ENCODE results near the gene BTBD2. TPM values are rescaled to one million over a fixed set of nuclear protein-coding genes. Genes with fewer than 3 reads are reported as not detected.
A peak's percentile ranks its signal among the peaks of the same experiment; 100 is the strongest.
"Not testable (repeated sequence)": the region's sequence is repeated elsewhere in the genome, so short reads cannot be mapped to it uniquely, and the experiment has no call there.

BTBD2 gene
- total RNA-seq, 5 donors from 2014 or later (not counting 1 experiment from before 2014, with no cell fraction given): 52.2 to 79.8 (median 73.6) TPM

- H3K36me3 ChIP-seq (ENCODE audit: control insufficient read depth in 2 of 2, extremely low read depth in 1 of 2, insufficient read depth in 1 of 2, low read length in 1 of 2): peaks cover 16 to 48% of the 10 kb centered on the region in 2 donors
- H3K4me1 ChIP-seq (ENCODE audit: control insufficient read depth in 1 of 2, extremely low read depth in 1 of 2, insufficient read depth in 2 of 2, low read length in 2 of 2): no peaks in the 10 kb centered on the region
- Mint-ChIP-seq H3K27me3 (no peaks in the 10 kb centered on the region), H3K9me3 (no peaks in the 10 kb centered on the region), H3K36me3 (peaks cover 11% of the 10 kb centered on the region), H3K4me1 (peaks cover 0 to 4% (median 0%) of the 10 kb centered on the region in 3 donors), H3K4me3 (no peak overlapping the region), H3K27ac (no peak overlapping the region)
- 96% methylated on average over 27 of the region's 44 CpGs for WGBS (ENCODE audit: insufficient coverage)
- H3K27me3 ChIP-seq (replicated peaks in 1 of 2; ENCODE audit: control insufficient read depth in 2 of 2, extremely low read depth in 1 of 2, insufficient read depth in 2 of 2, low read length in 1 of 2): no peaks in the 10 kb centered on the region
- DNase-seq: peak in 2 of 35 experiments; percentile 40 to 43
- ChIA-PET CTCF (no interaction called here), POLR2A (no interaction called here)
- H3K4me3 ChIP-seq (ENCODE audit: control insufficient read depth in 1 of 2, extremely low read depth in 1 of 2, low read length in 1 of 2): no peak overlapping the region
- no peak overlapping the region for H3K27ac ChIP-seq (ENCODE audit: low read length)
- H3K9me3 ChIP-seq: no peaks in the 10 kb centered on the region
- ATAC-seq (replicated peaks in 1 of 4): no peak
These were observed 22.7 kb downstream of the BTBD2 start for GRCh38 chr19:1992759-1993260.

- H3K9me3 Mint-ChIP-seq: no peaks in the 10 kb centered on the region
- no peaks in the 10 kb centered on the region for H3K4me1 Mint-ChIP-seq
- H3K27me3 Mint-ChIP-seq: no peaks in the 10 kb centered on the region
- Histone ChIP-seq H3K4me1 (ENCODE audit: control insufficient read depth in 1 of 2, extremely low read depth in 1 of 2, insufficient read depth in 2 of 2, low read length in 2 of 2) (no peaks in the 10 kb centered on the region), H3K36me3 (ENCODE audit: control insufficient read depth in 2 of 2, extremely low read depth in 1 of 2, insufficient read depth in 1 of 2, low read length in 1 of 2) (peaks cover 14 to 48% of the 10 kb centered on the region in 2 donors), H3K9me3 (no peaks in the 10 kb centered on the region), H3K27me3 (replicated peaks in 1 of 2; ENCODE audit: control insufficient read depth in 2 of 2, extremely low read depth in 1 of 2, insufficient read depth in 2 of 2, low read length in 1 of 2) (no peaks in the 10 kb centered on the region), H3K27ac (ENCODE audit: low read length) (no peak overlapping the region), H3K4me3 (ENCODE audit: control insufficient read depth in 1 of 2, extremely low read depth in 1 of 2, low read length in 1 of 2) (no peak overlapping the region)
- DNase-seq (no peak), ATAC-seq (replicated peaks in 1 of 4) (no peak)
- 93% methylated on average over 16 of the region's 30 CpGs for WGBS (ENCODE audit: insufficient coverage)
- H3K4me3 Mint-ChIP-seq: no peak overlapping the region
- peaks cover 11% of the 10 kb centered on the region for H3K36me3 Mint-ChIP-seq
- CTCF ChIA-PET: interaction anchor here (0.7 to 1.0 kb wide), 2 partner anchors 209 to 403 kb away, joined by 3 to 4 read pairs; no protein-coding TSS in a partner anchor
- no peak overlapping the region for H3K27ac Mint-ChIP-seq
- POLR2A ChIA-PET: no interaction called here
These were observed 24.2 kb downstream of the BTBD2 start for GRCh38 chr19:1991018-1991913.

- peaks cover 6% of the 10 kb centered on the region for H3K36me3 Mint-ChIP-seq
These were observed 25.1 kb downstream of the BTBD2 start for GRCh38 chr19:1990230-1991017.

GRCh38 chr19:1989513-1990229 is 25.8 kb downstream of the BTBD2 start:
- no peaks in the 10 kb centered on the region for H3K9me3 Mint-ChIP-seq
- H3K27ac Mint-ChIP-seq: no peak overlapping the region
- 94% methylated on average over 35 of the region's 40 CpGs for WGBS (ENCODE audit: insufficient coverage)
- H3K27me3 ChIP-seq (replicated peaks in 1 of 2; ENCODE audit: control insufficient read depth in 2 of 2, extremely low read depth in 1 of 2, insufficient read depth in 2 of 2, low read length in 1 of 2): no peaks in the 10 kb centered on the region
- H3K36me3 Mint-ChIP-seq: peaks cover 11% of the 10 kb centered on the region
- H3K4me3 Mint-ChIP-seq: no peak overlapping the region
- no peak for ATAC-seq (replicated peaks in 1 of 4)
- H3K4me1 ChIP-seq (ENCODE audit: control insufficient read depth in 1 of 2, extremely low read depth in 1 of 2, insufficient read depth in 2 of 2, low read length in 2 of 2): no peaks in the 10 kb centered on the region
- peaks cover 14 to 56% of the 10 kb centered on the region in 2 donors for H3K36me3 ChIP-seq (ENCODE audit: control insufficient read depth in 2 of 2, extremely low read depth in 1 of 2, insufficient read depth in 1 of 2, low read length in 1 of 2)
- H3K9me3 ChIP-seq: no peaks in the 10 kb centered on the region
- no peak overlapping the region for H3K4me3 ChIP-seq (ENCODE audit: control insufficient read depth in 1 of 2, extremely low read depth in 1 of 2, low read length in 1 of 2)
- H3K27ac ChIP-seq (ENCODE audit: low read length): no peak overlapping the region
- CTCF ChIA-PET: no interaction called here
- no peak for DNase-seq
- POLR2A ChIA-PET: interaction anchor here in 1 of 2 donors (0.6 kb wide), 1 partner anchor 48 kb away, joined by 7 read pairs; no protein-coding TSS in a partner anchor
- H3K27me3 Mint-ChIP-seq: no peaks in the 10 kb centered on the region
- H3K4me1 Mint-ChIP-seq: no peaks in the 10 kb centered on the region

More at GRCh38 chr19:1990230-1991017, 25.1 kb downstream of the BTBD2 start:
- DNase-seq: no peak
- Mint-ChIP-seq H3K4me3 (no peak overlapping the region), H3K27ac (no peak overlapping the region), H3K4me1 (no peaks in the 10 kb centered on the region), H3K9me3 (no peaks in the 10 kb centered on the region), H3K27me3 (no peaks in the 10 kb centered on the region)
- ChIA-PET POLR2A (no interaction called here), CTCF (interaction anchor here in 1 of 2 donors (1.0 kb wide), 1 partner anchor 404 kb away, joined by 3 read pairs; no protein-coding TSS in a partner anchor)
- 94% methylated on average over 31 of the region's 34 CpGs for WGBS (ENCODE audit: insufficient coverage)
- Histone ChIP-seq H3K4me3 (ENCODE audit: control insufficient read depth in 1 of 2, extremely low read depth in 1 of 2, low read length in 1 of 2) (no peak overlapping the region), H3K36me3 (ENCODE audit: control insufficient read depth in 2 of 2, extremely low read depth in 1 of 2, insufficient read depth in 1 of 2, low read length in 1 of 2) (peaks cover 14 to 49% of the 10 kb centered on the region in 2 donors), H3K27ac (ENCODE audit: low read length) (no peak overlapping the region), H3K27me3 (replicated peaks in 1 of 2; ENCODE audit: control insufficient read depth in 2 of 2, extremely low read depth in 1 of 2, insufficient read depth in 2 of 2, low read length in 1 of 2) (no peaks in the 10 kb centered on the region), H3K9me3 (no peaks in the 10 kb centered on the region), H3K4me1 (ENCODE audit: control insufficient read depth in 1 of 2, extremely low read depth in 1 of 2, insufficient read depth in 2 of 2, low read length in 2 of 2) (no peaks in the 10 kb centered on the region)
- ATAC-seq (replicated peaks in 1 of 4): no peak

- H3K36me3 ChIP-seq (ENCODE audit: control insufficient read depth in 2 of 2, extremely low read depth in 1 of 2, insufficient read depth in 1 of 2, low read length in 1 of 2): peaks cover 14 to 56% of the 10 kb centered on the region in 2 donors
- H3K4me1 Mint-ChIP-seq; ATAC-seq (replicated peaks in 1 of 4); H3K27me3 Mint-ChIP-seq; H3K4me3 Mint-ChIP-seq; DNase-seq; H3K4me1 ChIP-seq (ENCODE audit: control insufficient read depth in 1 of 2, extremely low read depth in 1 of 2, insufficient read depth in 2 of 2, low read length in 2 of 2); H3K9me3 Mint-ChIP-seq; H3K27ac ChIP-seq (ENCODE audit: low read length); H3K4me3 ChIP-seq (ENCODE audit: control insufficient read depth in 1 of 2, extremely low read depth in 1 of 2, low read length in 1 of 2); H3K27ac Mint-ChIP-seq; H3K9me3 ChIP-seq; H3K27me3 ChIP-seq (replicated peaks in 1 of 2; ENCODE audit: control insufficient read depth in 2 of 2, extremely low read depth in 1 of 2, insufficient read depth in 2 of 2, low read length in 1 of 2): not testable (repeated sequence)
- whole genome bisulfite sequencing (ENCODE audit: insufficient coverage): 99% methylated on average over 8 of the region's 10 CpGs
- H3K36me3 Mint-ChIP-seq: peaks cover 12% of the 10 kb centered on the region
- ChIA-PET CTCF (interaction anchor here in 1 of 2 donors (0.6 kb wide), 1 partner anchor 22 kb away, joined by 3 read pairs; no protein-coding TSS in a partner anchor), POLR2A (interaction anchor here in 1 of 2 donors (0.6 kb wide), 1 partner anchor 380 kb away, joined by 3 read pairs; no protein-coding TSS in a partner anchor)
These were observed 27.1 kb downstream of the BTBD2 start for GRCh38 chr19:1988464-1988863.

Data from T-cell (primary cell).